HCT116 (cell line): Measurements from ENCODE around the gene PITRM1. TPM values are rescaled to one million over a fixed set of nuclear protein-coding genes. Genes with fewer than 3 reads are reported as not detected.

Experiments
- ATAC-seq: fragments of 200-7000 bp; cut with Tn5 transposase; 2 replicates; pipeline ENCODE4 v1.9.1; 2020; ENCODE audit warnings: mild to moderate bottlenecking, moderate library complexity
- BruUV-seq: library from RNA; stranded (reverse); fragments of 400-500 nt; replicated peaks from 2 replicates; lab custom pipeline; 2021; lab: Mats Ljungman, UMichigan
- CTCF ChIA-PET: fragments of 300-600 bp; sonication (Branson Sonifier 250); formaldehyde crosslinking; loops from one replicate; lab custom pipeline; 2021; ENCODE audit warnings: antibody characterized with exemption; lab: Charles Lee
- POLR2A ChIA-PET: fragments of 300-600, 350-600 bp; sonication (Branson Sonifier 250); formaldehyde crosslinking; loops from one replicate; lab custom pipeline; 2021; ENCODE audit warnings: antibody characterized with exemption; lab: Charles Lee
- RAD21 ChIA-PET, 2 experiments: fragments of 300-600 bp; sonication (Branson Sonifier 250); formaldehyde crosslinking; loops; one replicate each; lab custom pipeline; 2023; ENCODE audit warnings: low total read pairs in 2 of 2; ENCODE audit not compliant: uncharacterized antibody in 2 of 2, unreplicated experiment in 2 of 2, low non-redundant PET in 1 of 2; lab: Charles Lee
- DNase-seq: peaks from one replicate; pipeline ENCODE4 v3.0.0-alpha.2; 2010; ENCODE audit warnings: low read depth, low spot score
- H2AFZ ChIP-seq: fragments of 200-600 bp; shearing (Covaris generic), sonication (generic); 2 replicates; pipeline ENCODE4 v1.6.1; 2017; ENCODE audit warnings: low read depth, mixed run types, mixed read lengths, antibody characterized with exemption, low read length; ENCODE audit not compliant: poor library complexity, severe bottlenecking
- H3K27ac ChIP-seq: 2 replicates; pipeline ENCODE4 v1.5.1; 2012; ENCODE audit warnings: low read depth, low read length
- H3K27me3 ChIP-seq: fragments of 200-600 bp; sonication (generic); 2 replicates; pipeline ENCODE4 v1.6.1; 2016; ENCODE audit warnings: mixed run types, low read length, mixed read lengths; ENCODE audit not compliant: insufficient read depth
- H3K36me3 ChIP-seq, 2 experiments: fragments of 200-500 bp in 1 of 2; fragments of 200-600 bp in 1 of 2; sonication (Bioruptor generic) in 1 of 2; sonication (generic) in 1 of 2; 2 replicates each; pipeline versions ENCODE4 v1.5.1 to v1.6.1; 2014 to 2016; ENCODE audit warnings: low read length in 2 of 2, inconsistent platforms in 1 of 2, mixed read lengths in 1 of 2, mixed run types in 1 of 2; ENCODE audit not compliant: insufficient read depth in 2 of 2, control insufficient read depth in 1 of 2
- H3K4me1 ChIP-seq, 2 experiments: fragments of 200-600 bp in 1 of 2; sonication (generic) in 1 of 2; 2 replicates each; pipeline versions ENCODE4 v1.5.1 to v1.6.1; 2012 to 2017; ENCODE audit warnings: low read length in 2 of 2, inconsistent platforms in 1 of 2, mild to moderate bottlenecking in 1 of 2, mixed read lengths in 1 of 2, mixed run types in 1 of 2, moderate library complexity in 1 of 2; ENCODE audit not compliant: insufficient read depth in 2 of 2, control insufficient read depth in 1 of 2
- H3K4me2 ChIP-seq: fragments of 200-600 bp; sonication (generic); 2 replicates; pipeline ENCODE4 v1.6.1; 2017; ENCODE audit warnings: mixed run types, low read length, mixed read lengths
- H3K4me3 ChIP-seq, 2 experiments: fragments of 200-600 bp in 1 of 2; sonication (generic) in 1 of 2; replicated peaks in 1 of 2; 2 replicates each; pipeline ENCODE4 v1.5.1; 2011 to 2016; ENCODE audit warnings: low read length in 2 of 2, control low read depth in 1 of 2, low read depth in 1 of 2, mild to moderate bottlenecking in 1 of 2, mixed read lengths in 1 of 2, mixed run types in 1 of 2
- H3K79me2 ChIP-seq: fragments of 200-600 bp; sonication (generic); 2 replicates; pipeline ENCODE4 v1.6.1; 2017; ENCODE audit warnings: mild to moderate bottlenecking, mixed run types, low read length, moderate library complexity, mixed read lengths; ENCODE audit not compliant: insufficient read depth
- H3K9ac ChIP-seq: fragments of 200-600 bp; sonication (generic); 2 replicates; pipeline ENCODE4 v1.6.1; 2016; ENCODE audit warnings: low read length, mixed read lengths
- H3K9me2 ChIP-seq: fragments of 200-600 bp; sonication (generic), shearing (Covaris generic); 2 replicates; pipeline ENCODE4 v1.6.1; 2017; ENCODE audit warnings: mixed run types, mild to moderate bottlenecking, moderate library complexity; ENCODE audit not compliant: insufficient read depth
- H3K9me3 ChIP-seq, 2 experiments: fragments of 200-500 bp in 1 of 2; fragments of 200-600 bp in 1 of 2; sonication (Bioruptor generic) in 1 of 2; sonication (generic) in 1 of 2; 2 replicates each; pipeline ENCODE4 v1.6.1; 2014 to 2017; ENCODE audit warnings: low read length in 2 of 2, mixed read lengths in 2 of 2, inconsistent platforms in 1 of 2, low read depth in 1 of 2, mild to moderate bottlenecking in 1 of 2, mixed run types in 1 of 2, moderate library complexity in 1 of 2; ENCODE audit not compliant: control insufficient read depth in 1 of 2, insufficient read depth in 1 of 2
- H4K20me1 ChIP-seq: fragments of 200-600 bp; sonication (generic), shearing (Covaris generic); 2 replicates; pipeline ENCODE4 v1.6.1; 2017; ENCODE audit warnings: mixed run types, mild to moderate bottlenecking, moderate library complexity; ENCODE audit not compliant: insufficient read depth
- FOSL1 ChIP-seq: IDR thresholded peaks from 2 replicates; pipeline ENCODE4 v1.6.1; 2012; ENCODE audit warnings: low read depth
- JUND ChIP-seq: IDR thresholded peaks from 2 replicates; pipeline ENCODE4 v1.6.1; 2012
- RAD21 ChIP-seq: IDR thresholded peaks from 2 replicates; pipeline ENCODE4 v1.6.1; 2012; ENCODE audit warnings: low read depth, mild to moderate bottlenecking
- YY1 ChIP-seq: IDR thresholded peaks from 2 replicates; pipeline ENCODE4 v1.6.1; 2011; ENCODE audit warnings: low read length, low read depth, moderate library complexity, mild to moderate bottlenecking; ENCODE audit not compliant: insufficient replicate concordance; ENCODE audit errors: extremely low read depth
- ZNF274 ChIP-seq: fragments of 200-500 bp; sonication (Bioruptor generic); IDR thresholded peaks from 2 replicates; pipeline ENCODE4 v1.6.1; 2014; ENCODE audit warnings: mild to moderate bottlenecking, low read depth, low read length, inconsistent platforms
- intact Hi-C: fragments of 100-400 bp; cut with micrococcal nuclease; formaldehyde crosslinking; loops from 2 replicates; pipeline ENCODE4 v1.10.0; 2022
- total RNA-seq: library from RNA; stranded (reverse); gene quantifications from one replicate; pipeline ENCODE4 v1.2.1, GENCODE V29; 2021; ENCODE audit not compliant: unreplicated experiment
- TF ChIP-seq, protein P1 (sequence below), 3 experiments: fragments of 200-600 bp in 1 of 3; sonication (generic) in 1 of 3; IDR thresholded peaks in 2 of 3; conservative IDR thresholded peaks in 1 of 3; 2 replicates each; pipeline ENCODE4 v1.5.1; 2012 to 2017; ENCODE audit warnings: low read depth in 2 of 3, low read length in 2 of 3, antibody characterized with exemption in 1 of 3, borderline replicate concordance in 1 of 3, control low read depth in 1 of 3, mild to moderate bottlenecking in 1 of 3, mixed read lengths in 1 of 3, mixed run types in 1 of 3, moderate library complexity in 1 of 3; ENCODE audit not compliant: insufficient read depth in 1 of 3
- TF ChIP-seq, protein P2 (sequence below): IDR thresholded peaks from 2 replicates; pipeline ENCODE4 v1.6.1; 2012; ENCODE audit warnings: low read depth
- TF ChIP-seq, protein P3 (sequence below): IDR thresholded peaks from 2 replicates; pipeline ENCODE4 v1.6.1; 2012

PITRM1 gene
- total RNA-seq, 1 experiment from 2014 or later = 59.5 TPM

DNA sequence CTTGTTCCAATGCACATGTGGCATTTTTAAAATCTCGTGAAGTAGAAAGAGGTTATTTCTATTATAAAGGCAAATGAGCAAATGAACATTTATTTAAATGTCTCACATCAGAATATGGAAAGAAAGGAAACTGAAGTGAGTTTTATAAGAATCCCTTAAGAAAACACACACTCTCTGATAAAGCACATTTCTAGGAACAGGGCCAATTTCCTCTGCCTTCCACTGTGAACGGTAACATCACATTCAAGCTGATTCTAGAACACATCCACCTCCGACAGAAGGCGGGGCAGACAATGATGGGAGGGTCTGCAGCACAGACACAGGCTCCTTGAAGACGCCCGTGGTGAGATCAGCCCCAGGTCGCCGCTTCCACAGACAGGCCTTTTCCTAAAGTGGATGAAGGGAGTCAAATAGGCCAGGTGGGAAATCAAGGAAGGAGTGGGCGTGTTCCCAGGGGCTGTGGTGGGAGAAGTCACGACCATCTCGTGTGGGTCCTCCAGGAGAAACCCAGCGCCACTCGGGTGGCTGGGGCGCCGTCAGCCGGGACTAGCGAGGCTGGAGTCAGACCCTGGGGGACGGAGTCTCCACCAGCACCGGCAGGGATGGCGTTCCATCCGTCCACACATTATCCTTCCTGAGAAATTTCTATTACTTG, 31.1 kb downstream of the PITRM1 start:
- RAD21 ChIA-PET = no interaction called here
- intact Hi-C loops = no loop called here
- DNase-seq = no peak

More for the DNA sequence above, 31.1 kb downstream of the PITRM1 start:
- ATAC-seq = no peak
- no peaks in the 10 kb centered on the region for H3K9me3 ChIP-seq
- ChIA-PET CTCF (no interaction called here), POLR2A (no interaction called here)
- H3K9me2 ChIP-seq = no peaks in the 10 kb centered on the region
- TF ChIP-seq, protein P1, sequence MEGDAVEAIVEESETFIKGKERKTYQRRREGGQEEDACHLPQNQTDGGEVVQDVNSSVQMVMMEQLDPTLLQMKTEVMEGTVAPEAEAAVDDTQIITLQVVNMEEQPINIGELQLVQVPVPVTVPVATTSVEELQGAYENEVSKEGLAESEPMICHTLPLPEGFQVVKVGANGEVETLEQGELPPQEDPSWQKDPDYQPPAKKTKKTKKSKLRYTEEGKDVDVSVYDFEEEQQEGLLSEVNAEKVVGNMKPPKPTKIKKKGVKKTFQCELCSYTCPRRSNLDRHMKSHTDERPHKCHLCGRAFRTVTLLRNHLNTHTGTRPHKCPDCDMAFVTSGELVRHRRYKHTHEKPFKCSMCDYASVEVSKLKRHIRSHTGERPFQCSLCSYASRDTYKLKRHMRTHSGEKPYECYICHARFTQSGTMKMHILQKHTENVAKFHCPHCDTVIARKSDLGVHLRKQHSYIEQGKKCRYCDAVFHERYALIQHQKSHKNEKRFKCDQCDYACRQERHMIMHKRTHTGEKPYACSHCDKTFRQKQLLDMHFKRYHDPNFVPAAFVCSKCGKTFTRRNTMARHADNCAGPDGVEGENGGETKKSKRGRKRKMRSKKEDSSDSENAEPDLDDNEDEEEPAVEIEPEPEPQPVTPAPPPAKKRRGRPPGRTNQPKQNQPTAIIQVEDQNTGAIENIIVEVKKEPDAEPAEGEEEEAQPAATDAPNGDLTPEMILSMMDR (IDR thresholded peaks at IDR 0.05 in 2 of 3, conservative IDR thresholded peaks at IDR 0.05 in 1 of 3; ENCODE audit: borderline replicate concordance in 1 of 3, insufficient read depth in 1 of 3, low read depth in 2 of 3, low read length in 2 of 3) = no peak
- TF ChIP-seq FOSL1 (no peak), YY1 (no peak), ZNF274 (no peak), RAD21 (no peak), JUND (no peak)
- TF ChIP-seq, protein P2, sequence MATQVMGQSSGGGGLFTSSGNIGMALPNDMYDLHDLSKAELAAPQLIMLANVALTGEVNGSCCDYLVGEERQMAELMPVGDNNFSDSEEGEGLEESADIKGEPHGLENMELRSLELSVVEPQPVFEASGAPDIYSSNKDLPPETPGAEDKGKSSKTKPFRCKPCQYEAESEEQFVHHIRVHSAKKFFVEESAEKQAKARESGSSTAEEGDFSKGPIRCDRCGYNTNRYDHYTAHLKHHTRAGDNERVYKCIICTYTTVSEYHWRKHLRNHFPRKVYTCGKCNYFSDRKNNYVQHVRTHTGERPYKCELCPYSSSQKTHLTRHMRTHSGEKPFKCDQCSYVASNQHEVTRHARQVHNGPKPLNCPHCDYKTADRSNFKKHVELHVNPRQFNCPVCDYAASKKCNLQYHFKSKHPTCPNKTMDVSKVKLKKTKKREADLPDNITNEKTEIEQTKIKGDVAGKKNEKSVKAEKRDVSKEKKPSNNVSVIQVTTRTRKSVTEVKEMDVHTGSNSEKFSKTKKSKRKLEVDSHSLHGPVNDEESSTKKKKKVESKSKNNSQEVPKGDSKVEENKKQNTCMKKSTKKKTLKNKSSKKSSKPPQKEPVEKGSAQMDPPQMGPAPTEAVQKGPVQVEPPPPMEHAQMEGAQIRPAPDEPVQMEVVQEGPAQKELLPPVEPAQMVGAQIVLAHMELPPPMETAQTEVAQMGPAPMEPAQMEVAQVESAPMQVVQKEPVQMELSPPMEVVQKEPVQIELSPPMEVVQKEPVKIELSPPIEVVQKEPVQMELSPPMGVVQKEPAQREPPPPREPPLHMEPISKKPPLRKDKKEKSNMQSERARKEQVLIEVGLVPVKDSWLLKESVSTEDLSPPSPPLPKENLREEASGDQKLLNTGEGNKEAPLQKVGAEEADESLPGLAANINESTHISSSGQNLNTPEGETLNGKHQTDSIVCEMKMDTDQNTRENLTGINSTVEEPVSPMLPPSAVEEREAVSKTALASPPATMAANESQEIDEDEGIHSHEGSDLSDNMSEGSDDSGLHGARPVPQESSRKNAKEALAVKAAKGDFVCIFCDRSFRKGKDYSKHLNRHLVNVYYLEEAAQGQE = no peak
- TF ChIP-seq, protein P3, sequence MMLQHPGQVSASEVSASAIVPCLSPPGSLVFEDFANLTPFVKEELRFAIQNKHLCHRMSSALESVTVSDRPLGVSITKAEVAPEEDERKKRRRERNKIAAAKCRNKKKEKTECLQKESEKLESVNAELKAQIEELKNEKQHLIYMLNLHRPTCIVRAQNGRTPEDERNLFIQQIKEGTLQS = no peak
- no TSS peak for BruUV-seq
- H3K79me2 ChIP-seq = no peaks in the 10 kb centered on the region
- no peaks in the 10 kb centered on the region for H4K20me1 ChIP-seq
- no peaks in the 10 kb centered on the region for H3K4me1 ChIP-seq
- H3K9ac ChIP-seq = no peak overlapping the region
- H3K36me3 ChIP-seq = peaks cover 49 to 58% of the 10 kb centered on the region in 2 experiments; a peak in 3 of 4 replicates
- H3K4me3 ChIP-seq = no peak overlapping the region
- H3K27me3 ChIP-seq = no peaks in the 10 kb centered on the region
- no peak overlapping the region for H2AFZ ChIP-seq
- no peak overlapping the region for H3K4me2 ChIP-seq
- H3K27ac ChIP-seq = no peak overlapping the region
